ENCODE measurements around the gene KCNK1. TPM values are rescaled to one million over a fixed set of nuclear protein-coding genes. Genes with fewer than 3 reads are reported as not detected.

KCNK1 gene
- total and polyA plus RNA-seq, 12 donors, result 0.83 to 9.7 (median 3.7) TPM

- TF ChIP-seq CTCF (IDR thresholded peaks at IDR 0.05) (no peak), POLR2A (IDR thresholded peaks at IDR 0.05) (no peak)
- 79 to 91% (median 89%) methylated on average over 5 of the region's 5 CpGs for WGBS, 4 donors
- no peak for DNase-seq
- Histone ChIP-seq H3K36me3 (replicated peaks in 1 of 2) (no peaks in the 10 kb centered on the region), H3K27me3 (no peaks in the 10 kb centered on the region), H3K9me3 (replicated peaks in 1 of 3) (no peaks in the 10 kb centered on the region), H3K4me1 (replicated peaks in 1 of 2) (no peaks in the 10 kb centered on the region), H3K4me3 (no peak overlapping the region), H3K27ac (no peak overlapping the region)
- intact Hi-C loops (cut with DNase I), result no loop called here
Measured at GRCh38 chr1:233673947-233674431, 60.1 kb downstream of the KCNK1 start.

GRCh38 chr1:233675446-233675845 is 61.5 kb downstream of the KCNK1 start:
- DNase-seq, result no peak
- no peak overlapping the region for H3K4me3 ChIP-seq
- no peak overlapping the region for H3K27ac ChIP-seq
- H3K36me3 ChIP-seq (replicated peaks in 1 of 2), result no peaks in the 10 kb centered on the region
- H3K9me3 ChIP-seq (replicated peaks in 1 of 3), result no peaks in the 10 kb centered on the region
- TF ChIP-seq POLR2A (IDR thresholded peaks at IDR 0.05) (no peak), CTCF (IDR thresholded peaks at IDR 0.05) (no peak)
- no peaks in the 10 kb centered on the region for H3K4me1 ChIP-seq (replicated peaks in 1 of 2)
- 90 to 99% (median 92%) methylated on average over 2 of the region's 2 CpGs for WGBS, 4 donors
- no peaks in the 10 kb centered on the region for H3K27me3 ChIP-seq
- intact Hi-C loops (cut with DNase I), result no loop called here

GRCh38 chr1:233675893-233676292 is 62.0 kb downstream of the KCNK1 start:
- no peaks in the 10 kb centered on the region for H3K27me3 ChIP-seq
- 86 to 94% (median 90%) methylated on average over 4 of the region's 4 CpGs for WGBS, 4 donors
- DNase-seq, result no peak
- H3K4me1 ChIP-seq (replicated peaks in 1 of 2), result no peaks in the 10 kb centered on the region
- no peaks in the 10 kb centered on the region for H3K9me3 ChIP-seq (replicated peaks in 1 of 3)
- H3K36me3 ChIP-seq (replicated peaks in 1 of 2), result no peaks in the 10 kb centered on the region
- no peak overlapping the region for H3K27ac ChIP-seq
- no peak for TF ChIP-seq POLR2A (IDR thresholded peaks at IDR 0.05)
- TF ChIP-seq CTCF (IDR thresholded peaks at IDR 0.05), result no peak
- intact Hi-C loops (cut with DNase I), result no loop called here
- H3K4me3 ChIP-seq, result no peak overlapping the region

GRCh38 chr1:233677690-233678354 is 63.9 kb downstream of the KCNK1 start:
- 54 to 61% (median 58%) methylated on average over 6 to 7 of the region's 7 CpGs for WGBS, 4 donors
- TF ChIP-seq CTCF (IDR thresholded peaks at IDR 0.05) (no peak), POLR2A (IDR thresholded peaks at IDR 0.05) (no peak)
- no peak for DNase-seq
- Histone ChIP-seq H3K9me3 (replicated peaks in 1 of 3) (no peaks in the 10 kb centered on the region), H3K27ac (no peak overlapping the region), H3K4me1 (replicated peaks in 1 of 2) (no peaks in the 10 kb centered on the region), H3K36me3 (replicated peaks in 1 of 2) (no peaks in the 10 kb centered on the region), H3K27me3 (no peaks in the 10 kb centered on the region), H3K4me3 (no peak overlapping the region)
- intact Hi-C loops (cut with DNase I), result no loop called here
